GM10847 (cell line): ENCODE results near the gene MCL1.

ENCODE experiments used
- POLR2A ChIP-seq: IDR thresholded peaks from 2 replicates; pipeline ENCODE4 v1.6.1; 2011; ENCODE audit not compliant: insufficient read length; ENCODE audit errors: extremely low read depth

The MCL1 gene

DNA sequence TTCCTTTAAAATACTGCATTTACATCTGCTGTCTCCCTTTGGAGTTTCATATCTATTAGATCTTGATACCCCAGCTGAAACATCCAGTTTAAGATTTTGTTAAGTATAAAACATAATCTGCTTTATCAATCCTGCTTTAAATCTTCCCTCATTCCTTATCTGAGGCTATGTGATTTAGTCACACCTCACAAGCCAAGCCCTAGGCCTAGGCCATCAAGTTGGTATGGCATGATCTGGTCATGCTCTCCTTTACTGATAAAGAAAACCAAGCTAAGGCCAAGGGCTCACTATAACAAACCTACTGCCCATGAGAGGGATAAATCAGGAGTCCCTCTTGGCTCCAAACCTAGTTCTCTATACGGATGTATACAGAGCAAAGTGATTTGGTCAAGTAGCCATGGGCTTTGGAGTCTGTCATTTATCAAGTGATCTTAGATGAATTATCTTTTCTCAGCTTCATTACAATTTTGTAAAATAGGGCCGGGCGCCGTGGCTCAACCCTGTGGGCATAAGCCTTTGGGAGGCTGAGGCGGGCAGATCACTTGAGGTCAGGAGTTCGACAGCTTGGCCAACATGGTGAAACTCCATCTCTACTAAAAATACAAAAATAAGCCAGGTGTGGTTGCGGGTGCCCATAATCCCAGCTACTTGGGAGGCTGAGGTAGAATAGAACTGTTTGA, 27.2 kb upstream of the MCL1 start:
- no peak for TF ChIP-seq POLR2A

GRCh38 chr1:150604226-150604588, 24.8 kb upstream of the MCL1 start:
- TF ChIP-seq POLR2A, result no peak

- no peak for TF ChIP-seq POLR2A
Observed at GRCh38 chr1:150603711-150604110, 24.3 kb upstream of the MCL1 start.

- TF ChIP-seq POLR2A, result no peak
Observed at GRCh38 chr1:150601540-150601939, 22.1 kb upstream of the MCL1 start.

DNA sequence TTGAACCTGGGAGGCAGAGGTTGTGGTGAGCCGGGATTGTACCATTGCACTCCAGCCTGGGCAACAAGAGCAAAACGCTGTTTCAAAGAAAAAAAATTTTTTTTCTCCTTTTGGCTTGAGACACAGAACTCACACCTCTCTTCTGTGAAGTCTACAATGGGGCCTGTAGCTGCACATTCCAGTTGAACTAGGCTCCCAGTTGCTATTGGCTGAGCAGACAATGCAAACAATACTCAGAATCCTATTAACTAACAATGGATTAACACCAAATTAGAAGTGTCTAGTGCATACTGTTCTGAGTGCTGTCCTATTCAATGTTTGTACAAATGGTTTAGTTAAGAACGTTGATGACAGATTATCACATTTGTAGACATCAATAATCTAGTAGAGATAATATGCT, 17.6 kb upstream of the MCL1 start:
- no peak for TF ChIP-seq POLR2A

GRCh38 chr1:150596095-150596892, 16.9 kb upstream of the MCL1 start:
- TF ChIP-seq POLR2A, result no peak

- TF ChIP-seq POLR2A, result no peak
Observed at GRCh38 chr1:150582371-150582770, 3.0 kb upstream of the MCL1 start.

DNA sequence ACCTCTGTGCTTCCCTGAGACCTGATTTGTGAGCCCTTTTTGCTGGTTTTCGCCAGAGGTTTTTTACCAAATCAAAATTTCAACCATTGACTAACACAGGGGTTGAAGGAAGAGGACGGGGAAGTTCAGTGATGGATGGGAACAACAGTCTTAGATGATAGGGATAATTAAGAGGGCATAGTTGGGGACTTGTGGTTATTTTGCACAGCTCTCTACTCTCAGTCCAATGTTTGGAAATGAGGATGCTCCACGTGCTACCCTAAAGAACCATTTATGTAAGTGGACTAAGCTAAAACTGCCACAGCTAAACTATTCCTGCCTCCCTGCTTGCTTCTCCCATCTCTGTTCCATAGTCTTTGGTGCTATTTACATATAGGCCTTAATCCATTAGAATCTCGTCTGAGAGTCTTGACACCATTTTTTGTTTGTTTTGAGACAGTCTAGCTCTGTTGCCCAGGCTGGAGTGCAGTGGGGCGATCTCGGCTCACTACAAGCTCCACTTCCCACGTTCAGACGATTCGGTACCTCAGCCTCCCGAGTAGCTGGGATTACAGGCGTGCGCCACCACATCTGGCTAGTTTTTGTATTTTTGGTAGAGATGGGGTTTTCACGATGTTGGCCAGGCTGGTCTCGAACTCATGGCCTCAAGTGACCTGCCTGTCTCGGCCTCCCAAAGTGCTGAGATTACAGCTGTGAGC, 684 bp upstream of the MCL1 start:
- no peak for TF ChIP-seq POLR2A

GRCh38 chr1:150578272-150579109, 919 bp downstream of the MCL1 start:
- no peak for TF ChIP-seq POLR2A

- no peak for TF ChIP-seq POLR2A
Observed at GRCh38 chr1:150577557-150578271, 1.7 kb downstream of the MCL1 start.

- no peak for TF ChIP-seq POLR2A
Observed at GRCh38 chr1:150576794-150577556, 2.4 kb downstream of the MCL1 start.

DNA sequence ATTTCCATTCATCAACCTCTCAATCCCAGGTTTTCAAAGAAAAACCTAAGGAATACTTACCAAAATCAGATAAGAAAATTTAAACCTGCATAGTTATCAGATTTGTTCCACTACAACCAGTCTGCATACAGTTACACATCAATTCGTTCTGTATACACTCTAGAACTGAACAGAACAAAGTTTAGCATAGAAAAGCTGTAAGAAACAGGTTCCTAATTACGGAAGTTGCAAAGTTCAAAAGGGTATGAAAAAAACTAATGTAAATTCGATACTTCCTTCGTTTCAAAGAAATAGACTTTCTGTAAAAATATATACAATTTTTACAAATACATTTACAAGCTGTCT, 3.1 kb downstream of the MCL1 start:
- no peak for TF ChIP-seq POLR2A

- no peak for TF ChIP-seq POLR2A
Observed at GRCh38 chr1:150575518-150576366, 3.7 kb downstream of the MCL1 start.
